Progenitor cell of endocrine pancreas (in vitro differentiated cells): ENCODE measurements around the gene IRF2. TPM values are rescaled to one million over a fixed set of nuclear protein-coding genes. Genes with fewer than 3 reads are reported as not detected.

Experiments
- DNase-seq: peaks from one replicate; pipeline ENCODE4 v3.0.0; 2021; ENCODE audit warnings: low spot score; ENCODE audit not compliant: unreplicated experiment
- H3K27ac Mint-ChIP-seq: 2 replicates; pipeline ENCODE4 v1.8.0; 2021; ENCODE audit warnings: mild to moderate bottlenecking, moderate library complexity, mixed read lengths
- H3K27me3 Mint-ChIP-seq: 2 replicates; pipeline ENCODE4 v1.8.0; 2021; ENCODE audit warnings: mixed read lengths
- H3K36me3 Mint-ChIP-seq: 2 replicates; pipeline ENCODE4 v1.8.0; 2022; ENCODE audit warnings: mixed read lengths; ENCODE audit not compliant: insufficient read depth
- H3K4me1 Mint-ChIP-seq: 2 replicates; pipeline ENCODE4 v1.8.0; 2021; ENCODE audit warnings: low read depth, mixed read lengths
- H3K4me3 Mint-ChIP-seq: 2 replicates; pipeline ENCODE4 v1.8.0; 2021; ENCODE audit warnings: low read depth, mild to moderate bottlenecking, moderate library complexity, mixed read lengths
- H3K9me3 Mint-ChIP-seq: 2 replicates; pipeline ENCODE4 v1.8.0; 2021; ENCODE audit warnings: low read depth, mixed read lengths
- total RNA-seq: library from RNA; stranded (reverse); gene quantifications from 2 replicates; pipeline ENCODE4 v1.2.1, GENCODE V29; 2021
- TF ChIP-seq, protein P1 (sequence below): fragments of 200-600 bp; sonication (generic); IDR thresholded peaks from one replicate; pipeline ENCODE4 v1.5.0; 2021; ENCODE audit warnings: antibody characterized with exemption, mild to moderate bottlenecking; ENCODE audit not compliant: unreplicated experiment

The IRF2 gene
- total RNA-seq, 1 donor from 2014 or later: 19.1 TPM

DNA sequence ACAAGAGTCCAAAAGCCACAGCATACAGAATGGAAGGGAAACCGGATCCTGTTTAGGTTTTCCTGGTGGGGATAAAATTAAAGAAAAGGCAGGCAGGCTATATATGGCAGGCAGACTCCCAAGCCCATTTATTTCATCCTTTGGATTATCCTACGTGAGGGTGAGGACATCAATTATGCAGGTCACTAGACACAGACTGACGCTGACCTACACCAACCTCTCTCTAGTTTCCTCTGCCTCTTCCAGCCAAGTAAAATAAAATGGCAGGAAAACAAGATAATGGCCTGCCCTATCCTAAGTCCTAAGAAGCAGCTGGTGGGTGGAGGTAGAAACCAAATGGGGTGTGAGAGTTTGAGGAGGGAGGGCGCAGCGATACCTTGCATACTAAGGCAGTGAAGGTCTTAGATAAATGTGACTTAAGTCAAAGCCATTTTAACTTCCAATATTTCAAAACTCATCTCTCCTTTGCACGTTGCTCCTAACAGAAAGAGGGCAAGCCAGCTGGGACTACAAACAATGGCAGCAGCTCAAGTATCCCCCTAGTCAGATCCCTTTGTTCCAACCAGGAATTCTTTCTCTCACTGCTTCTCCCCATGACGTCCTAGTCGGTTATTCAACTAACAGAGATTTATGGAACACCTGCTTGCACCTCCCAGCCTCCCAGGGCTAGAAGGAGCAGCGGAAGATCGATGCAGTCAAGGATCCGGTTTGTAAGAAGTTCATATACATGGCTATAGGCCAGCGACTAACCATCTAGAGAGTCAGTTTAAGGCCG is 72.8 kb downstream of the IRF2 start:
- Mint-ChIP-seq H3K27ac (peak overlapping the region; percentile 66), H3K4me3 (no peak overlapping the region), H3K36me3 (peaks cover 23% of the 10 kb centered on the region), H3K4me1 (peaks cover 3% of the 10 kb centered on the region), H3K9me3 (no peaks in the 10 kb centered on the region), H3K27me3 (no peaks in the 10 kb centered on the region)
- TF ChIP-seq, protein P1, sequence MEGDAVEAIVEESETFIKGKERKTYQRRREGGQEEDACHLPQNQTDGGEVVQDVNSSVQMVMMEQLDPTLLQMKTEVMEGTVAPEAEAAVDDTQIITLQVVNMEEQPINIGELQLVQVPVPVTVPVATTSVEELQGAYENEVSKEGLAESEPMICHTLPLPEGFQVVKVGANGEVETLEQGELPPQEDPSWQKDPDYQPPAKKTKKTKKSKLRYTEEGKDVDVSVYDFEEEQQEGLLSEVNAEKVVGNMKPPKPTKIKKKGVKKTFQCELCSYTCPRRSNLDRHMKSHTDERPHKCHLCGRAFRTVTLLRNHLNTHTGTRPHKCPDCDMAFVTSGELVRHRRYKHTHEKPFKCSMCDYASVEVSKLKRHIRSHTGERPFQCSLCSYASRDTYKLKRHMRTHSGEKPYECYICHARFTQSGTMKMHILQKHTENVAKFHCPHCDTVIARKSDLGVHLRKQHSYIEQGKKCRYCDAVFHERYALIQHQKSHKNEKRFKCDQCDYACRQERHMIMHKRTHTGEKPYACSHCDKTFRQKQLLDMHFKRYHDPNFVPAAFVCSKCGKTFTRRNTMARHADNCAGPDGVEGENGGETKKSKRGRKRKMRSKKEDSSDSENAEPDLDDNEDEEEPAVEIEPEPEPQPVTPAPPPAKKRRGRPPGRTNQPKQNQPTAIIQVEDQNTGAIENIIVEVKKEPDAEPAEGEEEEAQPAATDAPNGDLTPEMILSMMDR: no peak
- DNase-seq: no peak

DNA sequence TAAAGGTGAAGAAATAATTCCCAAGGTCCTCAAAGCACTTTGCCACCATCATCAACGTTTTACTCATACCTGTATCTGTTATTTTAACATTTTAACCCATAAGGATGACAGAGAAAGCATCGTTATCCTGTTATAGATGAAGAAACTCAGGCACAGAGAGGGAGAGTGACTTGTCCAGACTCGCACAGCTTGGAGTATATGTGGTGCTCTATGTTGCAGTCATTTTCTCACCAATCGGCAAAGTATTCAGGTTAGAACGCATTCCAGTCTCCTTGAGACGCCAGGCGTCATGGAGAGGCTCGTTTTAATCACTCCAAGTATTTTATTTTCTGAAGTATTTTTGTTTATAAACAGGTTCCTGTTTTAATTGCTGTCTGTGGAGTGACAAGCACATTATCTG is 73.5 kb downstream of the IRF2 start:
- TF ChIP-seq, protein P1: no peak
- DNase-seq: no peak
- Mint-ChIP-seq H3K4me1 (peaks cover 3% of the 10 kb centered on the region), H3K4me3 (no peak overlapping the region), H3K9me3 (no peaks in the 10 kb centered on the region), H3K27ac (no peak overlapping the region), H3K36me3 (peaks cover 23% of the 10 kb centered on the region), H3K27me3 (no peaks in the 10 kb centered on the region)

DNA sequence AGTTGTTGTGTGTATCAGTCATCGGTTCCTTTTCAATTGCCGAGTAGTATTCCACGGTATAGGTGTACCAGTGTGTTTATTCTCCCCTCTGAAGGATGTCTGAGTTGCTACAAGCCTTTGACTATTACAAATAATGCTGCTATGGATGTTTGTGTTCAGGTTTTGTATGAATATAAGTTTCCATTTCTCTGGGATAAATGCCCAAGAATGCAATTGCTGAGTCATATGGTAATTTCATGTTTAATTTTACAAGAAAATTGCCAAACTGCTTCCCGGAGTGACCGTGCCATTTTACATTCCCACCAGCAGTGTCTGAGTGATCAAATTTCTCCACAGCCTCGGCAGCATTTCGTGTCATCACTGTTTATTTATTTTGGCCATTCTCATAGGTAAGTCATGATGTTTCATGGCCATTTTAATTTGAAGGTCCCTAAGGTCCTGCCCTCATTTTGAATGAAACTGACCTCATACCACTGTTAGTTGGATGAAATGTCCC is 73.9 kb downstream of the IRF2 start:
- TF ChIP-seq, protein P1: no peak
- no peak overlapping the region for H3K27ac Mint-ChIP-seq
- H3K36me3 Mint-ChIP-seq: peaks cover 22% of the 10 kb centered on the region
- H3K9me3 Mint-ChIP-seq: no peaks in the 10 kb centered on the region
- H3K4me1 Mint-ChIP-seq: peaks cover 3% of the 10 kb centered on the region
- H3K4me3 Mint-ChIP-seq: no peak overlapping the region
- no peaks in the 10 kb centered on the region for H3K27me3 Mint-ChIP-seq
- no peak for DNase-seq

DNA sequence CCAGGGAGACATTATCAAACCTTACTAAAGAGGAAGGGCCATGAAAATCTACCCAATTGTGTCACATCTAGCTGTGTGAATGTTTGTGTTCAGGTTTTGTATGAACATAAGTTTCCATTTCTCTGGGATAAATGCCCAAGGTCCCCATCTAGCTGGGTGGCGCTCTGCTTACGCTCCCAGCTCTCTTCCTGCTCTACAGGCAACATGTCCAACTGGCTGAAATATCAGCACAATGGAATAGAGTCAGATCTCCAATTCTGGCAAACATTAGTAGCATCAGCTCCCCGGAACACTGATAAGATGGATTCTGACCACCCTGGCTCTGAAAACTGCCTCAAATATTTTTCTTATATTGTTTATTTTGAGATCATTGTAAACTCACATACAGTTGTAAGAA is 74.8 kb downstream of the IRF2 start:
- TF ChIP-seq, protein P1: no peak
- no peak for DNase-seq
- Mint-ChIP-seq H3K27ac (no peak overlapping the region), H3K4me1 (peaks cover 3% of the 10 kb centered on the region), H3K4me3 (no peak overlapping the region), H3K27me3 (no peaks in the 10 kb centered on the region), H3K9me3 (no peaks in the 10 kb centered on the region), H3K36me3 (peaks cover 20% of the 10 kb centered on the region)

DNA sequence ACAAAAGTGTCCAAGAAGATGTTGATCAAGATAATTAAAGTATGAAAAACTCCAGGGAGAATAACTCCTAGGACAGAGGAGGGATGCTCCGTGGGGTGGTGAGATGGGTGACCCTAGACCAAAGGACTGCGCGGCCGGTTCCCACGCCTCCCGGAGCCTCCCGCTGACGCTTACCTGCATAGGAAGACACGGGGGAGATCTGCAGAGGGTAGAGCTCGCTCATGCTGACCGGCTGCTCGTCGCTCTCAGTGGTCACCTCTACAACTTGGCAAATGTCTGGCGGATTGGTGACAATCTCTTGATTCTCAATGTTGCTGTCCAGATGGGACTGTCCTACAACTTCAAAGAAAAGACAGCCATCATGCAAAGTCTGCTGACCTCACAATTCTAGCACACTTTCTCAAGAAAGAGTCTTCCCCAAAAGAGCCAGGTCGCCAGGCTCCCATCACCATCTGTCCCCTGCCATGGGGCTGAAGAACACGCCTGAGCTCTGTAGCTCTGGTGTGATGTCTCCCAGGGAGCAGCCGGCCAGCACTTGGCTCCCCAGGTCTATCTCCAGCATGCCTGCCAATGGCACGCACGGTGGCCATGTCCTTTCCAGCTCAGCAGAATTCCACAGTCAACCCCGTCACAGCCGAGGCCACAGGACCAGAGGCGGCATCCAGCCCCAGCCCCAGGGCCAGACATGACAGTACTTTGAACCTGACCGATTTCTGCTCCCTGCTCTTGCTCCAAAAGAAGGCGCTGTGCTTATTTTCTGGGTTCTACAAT is 75.4 kb downstream of the IRF2 start:
- Mint-ChIP-seq H3K4me1 (peaks cover 3% of the 10 kb centered on the region), H3K27me3 (no peaks in the 10 kb centered on the region), H3K9me3 (no peaks in the 10 kb centered on the region), H3K27ac (no peak overlapping the region), H3K4me3 (no peak overlapping the region), H3K36me3 (peaks cover 21% of the 10 kb centered on the region)
- DNase-seq: no peak
- TF ChIP-seq, protein P1: no peak
